ENCODE data around the gene WRAP53.

- TF ChIP-seq, protein P1, sequence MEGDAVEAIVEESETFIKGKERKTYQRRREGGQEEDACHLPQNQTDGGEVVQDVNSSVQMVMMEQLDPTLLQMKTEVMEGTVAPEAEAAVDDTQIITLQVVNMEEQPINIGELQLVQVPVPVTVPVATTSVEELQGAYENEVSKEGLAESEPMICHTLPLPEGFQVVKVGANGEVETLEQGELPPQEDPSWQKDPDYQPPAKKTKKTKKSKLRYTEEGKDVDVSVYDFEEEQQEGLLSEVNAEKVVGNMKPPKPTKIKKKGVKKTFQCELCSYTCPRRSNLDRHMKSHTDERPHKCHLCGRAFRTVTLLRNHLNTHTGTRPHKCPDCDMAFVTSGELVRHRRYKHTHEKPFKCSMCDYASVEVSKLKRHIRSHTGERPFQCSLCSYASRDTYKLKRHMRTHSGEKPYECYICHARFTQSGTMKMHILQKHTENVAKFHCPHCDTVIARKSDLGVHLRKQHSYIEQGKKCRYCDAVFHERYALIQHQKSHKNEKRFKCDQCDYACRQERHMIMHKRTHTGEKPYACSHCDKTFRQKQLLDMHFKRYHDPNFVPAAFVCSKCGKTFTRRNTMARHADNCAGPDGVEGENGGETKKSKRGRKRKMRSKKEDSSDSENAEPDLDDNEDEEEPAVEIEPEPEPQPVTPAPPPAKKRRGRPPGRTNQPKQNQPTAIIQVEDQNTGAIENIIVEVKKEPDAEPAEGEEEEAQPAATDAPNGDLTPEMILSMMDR (IDR thresholded peaks at IDR 0.05) = no peak
- no peak for TF ChIP-seq POLR2A (IDR thresholded peaks at IDR 0.05)
Observed at GRCh38 chr17:7702776-7703175, 14.5 kb downstream of the WRAP53 start.

All from uterus (tissue), 2 donors.